Colonic mucosa (tissue), 4 donors: ENCODE results near the gene ATXN2. TPM values are rescaled to one million over a fixed set of nuclear protein-coding genes. Genes with fewer than 3 reads are reported as not detected.
"Not testable (repeated sequence)": the region's sequence is repeated elsewhere in the genome, so short reads cannot be mapped to it uniquely, and the experiment has no call there.

Source experiments
- DNase-seq: peaks from one replicate; pipeline ENCODE4 v3.0.0-alpha.2; 2020
- H3K27ac ChIP-seq: fragments of 200-600 bp; one replicate; pipeline ENCODE4 v1.8.0; 2021
- H3K27me3 ChIP-seq: fragments of 200-600 bp; one replicate; pipeline ENCODE4 v1.8.0; 2021
- H3K36me3 ChIP-seq: fragments of 200-600 bp; one replicate; pipeline ENCODE4 v1.8.0; 2021
- H3K4me1 ChIP-seq: fragments of 200-600 bp; one replicate; pipeline ENCODE4 v1.8.0; 2021; ENCODE audit warnings: mild to moderate bottlenecking
- H3K4me3 ChIP-seq: fragments of 200-600 bp; one replicate; pipeline ENCODE4 v1.8.0; 2021
- H3K9ac ChIP-seq, 2 donors: one replicate each; pipeline ENCODE4 v1.7.0; 2013; ENCODE audit warnings: control low read depth in 2 of 2, low read depth in 2 of 2, low read length in 2 of 2
- H3K9me3 ChIP-seq: fragments of 200-600 bp; one replicate; pipeline ENCODE4 v1.8.0; 2021
- intact Hi-C: fragments of 100-400 bp; cut with DNase I; formaldehyde crosslinking; loops from one replicate; pipeline ENCODE4 v1.14.1; 2022
- total RNA-seq, 2 donors: library from RNA; stranded (reverse); fragmentation: NEBNext Ultra II Directional in 1 of 2; extraction: Animal tissue kit (Norgen Biotek cat#: 25700) in 1 of 2; gene quantifications; one replicate each; pipeline ENCODE4 v1.2.1, GENCODE V29; 2021
- TF ChIP-seq, protein P1 (sequence below): fragments of 200-600 bp; IDR thresholded peaks from one replicate; pipeline ENCODE4 v1.8.0; 2022; ENCODE audit warnings: antibody characterized with exemption, mild to moderate bottlenecking
- donor health status: healthy.
- donor health status: DM: no; HTN: no; CAD: no.
- donor health status: DM: no; HTN: no; CAD: no.

The ATXN2 gene
- total RNA-seq, 2 donors from 2014 or later: 48.7 to 55.1 TPM

DNA sequence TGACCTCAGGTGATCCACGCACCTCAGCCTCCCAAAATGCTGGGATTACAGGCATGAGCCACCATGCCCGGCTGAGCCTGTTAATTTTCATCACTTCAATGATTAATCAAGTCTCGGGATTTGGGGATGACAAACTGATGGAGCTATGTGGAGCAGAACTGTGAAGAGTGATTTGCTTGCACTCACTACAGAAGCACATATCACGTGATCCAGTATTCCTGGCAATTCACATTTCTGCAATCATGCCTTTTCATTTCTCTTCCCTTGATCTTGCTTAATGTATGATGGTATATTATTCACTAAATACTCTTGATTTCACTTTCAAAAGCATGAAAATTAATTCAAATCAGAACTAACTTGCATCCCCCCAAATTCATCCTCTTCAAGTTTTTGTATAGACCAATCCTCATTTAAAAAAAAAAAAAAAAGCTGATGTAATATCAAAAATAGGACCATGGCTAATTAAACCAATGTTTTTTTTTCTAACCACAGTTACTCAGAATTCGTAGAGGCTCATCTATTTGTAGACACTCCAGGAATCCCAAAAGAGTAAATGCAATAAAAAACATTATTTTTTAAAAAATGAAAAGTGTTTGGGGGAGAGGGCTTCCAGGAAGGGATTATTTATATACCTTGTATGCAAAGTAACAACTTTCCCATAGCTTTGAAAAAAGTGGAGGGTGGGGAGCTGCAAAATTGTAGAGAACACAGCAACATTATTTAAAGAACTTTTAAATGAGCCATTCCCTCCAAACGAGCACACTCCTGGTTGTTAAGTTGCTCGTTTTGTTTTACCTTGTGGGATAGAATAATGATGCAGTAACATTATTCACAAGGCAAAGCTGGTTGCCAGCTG lies 7.0 kb upstream of the ATXN2 start:
- TF ChIP-seq, protein P1, sequence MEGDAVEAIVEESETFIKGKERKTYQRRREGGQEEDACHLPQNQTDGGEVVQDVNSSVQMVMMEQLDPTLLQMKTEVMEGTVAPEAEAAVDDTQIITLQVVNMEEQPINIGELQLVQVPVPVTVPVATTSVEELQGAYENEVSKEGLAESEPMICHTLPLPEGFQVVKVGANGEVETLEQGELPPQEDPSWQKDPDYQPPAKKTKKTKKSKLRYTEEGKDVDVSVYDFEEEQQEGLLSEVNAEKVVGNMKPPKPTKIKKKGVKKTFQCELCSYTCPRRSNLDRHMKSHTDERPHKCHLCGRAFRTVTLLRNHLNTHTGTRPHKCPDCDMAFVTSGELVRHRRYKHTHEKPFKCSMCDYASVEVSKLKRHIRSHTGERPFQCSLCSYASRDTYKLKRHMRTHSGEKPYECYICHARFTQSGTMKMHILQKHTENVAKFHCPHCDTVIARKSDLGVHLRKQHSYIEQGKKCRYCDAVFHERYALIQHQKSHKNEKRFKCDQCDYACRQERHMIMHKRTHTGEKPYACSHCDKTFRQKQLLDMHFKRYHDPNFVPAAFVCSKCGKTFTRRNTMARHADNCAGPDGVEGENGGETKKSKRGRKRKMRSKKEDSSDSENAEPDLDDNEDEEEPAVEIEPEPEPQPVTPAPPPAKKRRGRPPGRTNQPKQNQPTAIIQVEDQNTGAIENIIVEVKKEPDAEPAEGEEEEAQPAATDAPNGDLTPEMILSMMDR: no peak
- Histone ChIP-seq H3K36me3 (no peaks in the 10 kb centered on the region), H3K9ac (no peak overlapping the region), H3K4me1 (no peaks in the 10 kb centered on the region), H3K9me3 (no peaks in the 10 kb centered on the region), H3K27me3 (no peaks in the 10 kb centered on the region), H3K4me3 (no peak overlapping the region), H3K27ac (no peak overlapping the region)
- DNase-seq: no peak
- intact Hi-C loops: no loop called here

DNA sequence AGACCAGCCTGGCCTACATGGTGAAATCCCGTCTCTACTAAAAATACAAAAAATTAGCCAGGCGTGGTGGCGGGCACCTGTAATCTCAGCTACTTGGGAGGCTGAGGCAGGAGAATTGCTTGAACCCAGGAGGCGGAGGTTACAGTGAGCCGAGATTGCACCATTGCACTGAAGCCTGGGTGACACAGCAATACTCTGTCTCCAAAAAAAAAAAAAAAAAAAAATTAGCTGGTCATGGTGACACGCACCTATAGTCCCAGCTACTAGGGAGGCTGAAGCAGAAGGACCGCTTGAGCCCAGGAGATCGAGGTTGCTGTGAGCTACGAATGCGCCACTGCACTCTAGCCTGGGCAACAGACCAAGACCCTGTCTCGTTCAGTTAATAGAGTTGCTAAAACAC lies 3.7 kb upstream of the ATXN2 start:
- intact Hi-C loops, H3K4me3 ChIP-seq, H3K4me1 ChIP-seq, H3K27me3 ChIP-seq, DNase-seq, H3K9ac ChIP-seq, H3K36me3 ChIP-seq, H3K27ac ChIP-seq, H3K9me3 ChIP-seq: not testable (repeated sequence)

DNA sequence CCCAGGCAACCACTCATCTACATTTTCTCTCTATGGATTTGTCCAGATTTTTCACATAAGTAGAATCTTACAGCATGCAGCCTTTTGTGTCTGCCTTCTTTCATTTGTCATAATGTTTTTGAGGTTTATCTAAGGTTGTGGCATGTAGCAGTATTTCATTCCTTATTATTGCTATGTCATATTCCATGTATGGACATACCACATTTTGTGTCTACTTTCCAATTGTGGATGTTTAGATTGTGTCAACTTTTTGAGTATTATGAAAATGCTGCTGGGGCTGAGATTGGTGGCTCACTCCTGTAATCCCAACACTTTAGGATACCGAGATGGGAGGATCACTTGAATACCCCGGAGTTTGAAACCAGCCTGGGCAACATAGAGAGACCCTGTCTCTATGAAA lies 3.2 kb upstream of the ATXN2 start:
- no peaks in the 10 kb centered on the region for H3K9me3 ChIP-seq
- no peak overlapping the region for H3K9ac ChIP-seq
- no peaks in the 10 kb centered on the region for H3K4me1 ChIP-seq
- intact Hi-C loops: no loop called here
- H3K27me3 ChIP-seq: no peaks in the 10 kb centered on the region
- no peak for DNase-seq
- TF ChIP-seq, protein P1: no peak
- no peak overlapping the region for H3K27ac ChIP-seq
- no peak overlapping the region for H3K4me3 ChIP-seq
- no peaks in the 10 kb centered on the region for H3K36me3 ChIP-seq

DNA sequence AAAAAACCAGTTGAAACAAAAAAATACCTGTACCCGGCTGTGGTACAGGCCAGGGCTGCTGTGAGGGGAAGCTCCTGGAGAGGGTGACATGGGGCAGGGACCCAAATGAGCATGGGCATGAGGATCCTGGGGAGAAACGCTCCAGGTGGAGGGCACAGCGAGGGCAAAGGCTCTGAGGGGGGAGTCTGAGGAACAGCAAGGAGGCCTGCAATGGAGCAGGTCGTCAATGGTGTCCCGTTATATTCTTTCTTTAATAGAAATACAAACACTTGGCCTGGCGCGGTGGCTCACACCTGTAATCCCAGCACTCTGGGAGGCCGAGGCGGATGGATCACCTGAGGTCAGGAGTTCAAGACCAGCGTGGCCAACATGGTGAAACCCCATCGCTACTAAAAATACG lies 1.9 kb upstream of the ATXN2 start:
- H3K9ac ChIP-seq, H3K9me3 ChIP-seq, H3K27me3 ChIP-seq, DNase-seq, H3K4me1 ChIP-seq, H3K4me3 ChIP-seq, H3K36me3 ChIP-seq, intact Hi-C loops: not testable (repeated sequence)
- peak overlapping the region; percentile 74 for H3K27ac ChIP-seq

DNA sequence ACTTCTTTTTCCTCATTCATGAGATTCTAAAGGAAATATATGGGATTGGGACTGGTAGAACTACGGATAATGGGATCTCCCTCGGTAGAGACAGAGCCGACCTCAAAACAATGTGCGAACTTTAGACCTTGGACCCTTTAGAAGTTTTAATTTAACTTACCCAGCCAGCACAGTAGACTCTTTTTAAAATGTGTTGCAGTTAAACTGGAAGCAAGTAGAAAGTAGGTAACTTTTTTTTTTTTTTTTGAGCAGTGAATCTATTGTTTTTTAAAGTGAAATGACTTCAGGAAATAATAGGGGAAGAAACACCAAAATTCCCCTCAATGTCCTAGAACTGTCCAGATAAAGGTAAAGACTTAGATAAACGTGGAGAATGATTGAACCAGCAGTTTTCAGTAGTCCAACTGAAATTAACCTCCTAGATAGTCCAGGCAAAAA lies 1.1 kb upstream of the ATXN2 start:
- intact Hi-C loops: no loop called here
- Histone ChIP-seq H3K4me1 (no peaks in the 10 kb centered on the region), H3K27ac (peak overlapping the region; percentile 74)

DNA sequence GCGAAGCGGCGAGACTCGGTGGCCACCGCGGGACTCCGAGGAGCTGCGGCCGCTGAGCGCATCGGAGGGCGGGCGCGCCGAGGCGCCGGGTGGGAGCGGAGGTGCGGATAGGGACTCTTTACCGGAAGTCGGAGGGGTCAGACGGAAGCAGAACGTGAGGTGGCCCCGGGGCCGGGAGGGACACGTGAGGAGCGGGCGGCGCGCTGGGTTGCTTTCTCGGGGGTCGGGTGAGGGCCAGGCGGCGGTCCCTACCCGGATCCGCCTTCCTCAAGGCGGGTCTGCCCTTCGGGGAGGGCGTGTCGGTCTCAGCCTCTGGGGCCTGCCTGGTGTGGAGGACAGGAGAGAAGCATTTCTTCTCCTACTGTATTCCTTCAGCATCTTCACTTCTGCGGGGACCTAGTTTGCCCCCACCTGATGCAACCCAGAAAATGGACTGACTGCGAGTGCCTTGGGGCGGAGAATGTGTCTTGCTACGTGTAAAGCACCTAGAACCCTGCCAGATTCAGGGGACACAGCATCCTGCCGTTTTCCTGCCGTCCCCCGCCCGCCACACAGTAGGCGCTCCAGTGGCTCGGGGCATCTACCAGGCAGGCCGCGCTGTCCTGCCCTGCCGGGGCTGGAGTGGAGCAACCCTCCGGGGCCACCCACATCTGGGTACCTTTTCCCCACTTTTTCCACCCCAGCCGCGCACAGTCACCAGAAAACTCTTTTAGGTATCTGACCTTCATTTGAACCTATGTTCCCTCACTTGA lies 514 bp upstream of the ATXN2 start:
- TF ChIP-seq, protein P1: no peak
- intact Hi-C loops: no loop called here
- Histone ChIP-seq H3K27ac (peak overlapping the region; percentile 74), H3K4me1 (no peaks in the 10 kb centered on the region), H3K36me3 (no peaks in the 10 kb centered on the region), H3K27me3 (no peaks in the 10 kb centered on the region), H3K9me3 (no peaks in the 10 kb centered on the region), H3K9ac (peak overlapping the region; percentile 95 to 97), H3K4me3 (peak overlapping the region; percentile 70)
- DNase-seq: peak; percentile 93

More for the DNA sequence above, 1.1 kb upstream of the ATXN2 start:
- Histone ChIP-seq H3K36me3 (no peaks in the 10 kb centered on the region), H3K9me3 (no peaks in the 10 kb centered on the region), H3K9ac (peak overlapping the region; percentile 95 to 97), H3K27me3 (no peaks in the 10 kb centered on the region), H3K4me3 (peak overlapping the region; percentile 70)
- DNase-seq: no peak
- TF ChIP-seq, protein P1: no peak
